GM12892 (cell line): ENCODE data around the gene ALDH2.

ENCODE experiments used
- POLR2A ChIP-seq: IDR thresholded peaks from 2 replicates; pipeline ENCODE4 v1.6.1; 2011; ENCODE audit warnings: low read depth, low read length, control low read depth
- POLR2AphosphoS5 ChIP-seq: IDR thresholded peaks from 2 replicates; pipeline ENCODE4 v1.6.1; 2011; ENCODE audit warnings: low read depth, low read length, control low read depth
- TAF1 ChIP-seq: IDR thresholded peaks from 2 replicates; pipeline ENCODE4 v1.6.1; 2011; ENCODE audit warnings: low read depth, mild to moderate bottlenecking, control low read depth, low read length, borderline replicate concordance

GRCh38 chr12:111733340-111733915 is 33.3 kb upstream of the ALDH2 start:
- no peak for TF ChIP-seq POLR2AphosphoS5
- no peak for TF ChIP-seq POLR2A
- TF ChIP-seq TAF1 = no peak
